Measurements from ENCODE around the gene TIAL1.

DNA sequence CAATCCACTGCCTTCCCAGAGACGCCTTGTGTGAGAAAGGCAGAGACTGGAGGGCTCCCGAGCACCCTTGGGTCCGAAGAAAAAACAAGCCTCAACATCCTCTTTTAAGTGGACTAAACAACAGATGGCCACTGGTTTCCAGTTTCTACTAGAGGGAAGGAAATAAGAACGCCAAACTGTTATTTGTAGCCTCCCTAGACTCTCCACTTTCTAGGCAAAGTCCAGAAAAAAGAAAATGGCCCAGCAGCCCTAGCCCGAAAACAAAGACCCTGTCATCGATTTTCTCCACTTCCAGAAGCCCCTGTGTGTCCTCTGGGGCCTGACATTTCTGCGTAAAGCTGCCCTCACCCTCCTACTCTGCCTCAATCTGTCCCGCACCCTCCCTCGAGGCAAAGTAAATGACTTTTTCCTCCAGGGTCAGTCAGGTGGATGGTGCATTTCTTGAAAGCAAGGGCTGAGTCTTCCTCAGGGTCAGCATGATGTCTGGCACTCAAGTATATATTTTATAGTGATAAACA, 60.2 kb downstream of the TIAL1 start:
- no peak for TF ChIP-seq POLR2AphosphoS5 (IDR thresholded peaks at IDR 0.05)
- TF ChIP-seq, protein P1, sequence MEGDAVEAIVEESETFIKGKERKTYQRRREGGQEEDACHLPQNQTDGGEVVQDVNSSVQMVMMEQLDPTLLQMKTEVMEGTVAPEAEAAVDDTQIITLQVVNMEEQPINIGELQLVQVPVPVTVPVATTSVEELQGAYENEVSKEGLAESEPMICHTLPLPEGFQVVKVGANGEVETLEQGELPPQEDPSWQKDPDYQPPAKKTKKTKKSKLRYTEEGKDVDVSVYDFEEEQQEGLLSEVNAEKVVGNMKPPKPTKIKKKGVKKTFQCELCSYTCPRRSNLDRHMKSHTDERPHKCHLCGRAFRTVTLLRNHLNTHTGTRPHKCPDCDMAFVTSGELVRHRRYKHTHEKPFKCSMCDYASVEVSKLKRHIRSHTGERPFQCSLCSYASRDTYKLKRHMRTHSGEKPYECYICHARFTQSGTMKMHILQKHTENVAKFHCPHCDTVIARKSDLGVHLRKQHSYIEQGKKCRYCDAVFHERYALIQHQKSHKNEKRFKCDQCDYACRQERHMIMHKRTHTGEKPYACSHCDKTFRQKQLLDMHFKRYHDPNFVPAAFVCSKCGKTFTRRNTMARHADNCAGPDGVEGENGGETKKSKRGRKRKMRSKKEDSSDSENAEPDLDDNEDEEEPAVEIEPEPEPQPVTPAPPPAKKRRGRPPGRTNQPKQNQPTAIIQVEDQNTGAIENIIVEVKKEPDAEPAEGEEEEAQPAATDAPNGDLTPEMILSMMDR (IDR thresholded peaks at IDR 0.05), result no peak

Data from breast epithelium (tissue), 3 donors.